Measurements from ENCODE around the gene TJP3. TPM values are rescaled to one million over a fixed set of nuclear protein-coding genes. Genes with fewer than 3 reads are reported as not detected.
"Not testable (repeated sequence)": the region's sequence is repeated elsewhere in the genome, so short reads cannot be mapped to it uniquely, and the experiment has no call there.

TJP3 gene
- polyA plus RNA-seq, 1 donor from 2014 or later: 0.15 TPM

GRCh38 chr19:3664879-3665642 is 43.1 kb upstream of the TJP3 start:
- Histone ChIP-seq H3K4me2 (ENCODE audit: low read length) (no peak overlapping the region), H3F3A (ENCODE audit: insufficient read depth, low read length, poor library complexity, severe bottlenecking) (no peaks in the 10 kb centered on the region), H3K79me2 (replicated peaks; ENCODE audit: insufficient read depth, low read length) (no peaks in the 10 kb centered on the region), H2AFZ (ENCODE audit: low read depth, low read length) (no peak overlapping the region), H3K9me2 (ENCODE audit: insufficient read depth, low read length) (no peaks in the 10 kb centered on the region), H3K27me3 (ENCODE audit: insufficient read depth, low read depth, low read length) (no peaks in the 10 kb centered on the region), H3K4me3 (ENCODE audit: low read length) (no peak overlapping the region), H3K27ac (ENCODE audit: low read length) (no peak overlapping the region), H3K9me3 (ENCODE audit: low read length) (no peaks in the 10 kb centered on the region), H3K9ac (ENCODE audit: low read length) (no peak overlapping the region), H3K36me3 (ENCODE audit: insufficient read depth, low read length) (peaks cover 6% of the 10 kb centered on the region), H4K20me1 (ENCODE audit: insufficient read depth) (no peaks in the 10 kb centered on the region)
- TF ChIP-seq, protein P1, sequence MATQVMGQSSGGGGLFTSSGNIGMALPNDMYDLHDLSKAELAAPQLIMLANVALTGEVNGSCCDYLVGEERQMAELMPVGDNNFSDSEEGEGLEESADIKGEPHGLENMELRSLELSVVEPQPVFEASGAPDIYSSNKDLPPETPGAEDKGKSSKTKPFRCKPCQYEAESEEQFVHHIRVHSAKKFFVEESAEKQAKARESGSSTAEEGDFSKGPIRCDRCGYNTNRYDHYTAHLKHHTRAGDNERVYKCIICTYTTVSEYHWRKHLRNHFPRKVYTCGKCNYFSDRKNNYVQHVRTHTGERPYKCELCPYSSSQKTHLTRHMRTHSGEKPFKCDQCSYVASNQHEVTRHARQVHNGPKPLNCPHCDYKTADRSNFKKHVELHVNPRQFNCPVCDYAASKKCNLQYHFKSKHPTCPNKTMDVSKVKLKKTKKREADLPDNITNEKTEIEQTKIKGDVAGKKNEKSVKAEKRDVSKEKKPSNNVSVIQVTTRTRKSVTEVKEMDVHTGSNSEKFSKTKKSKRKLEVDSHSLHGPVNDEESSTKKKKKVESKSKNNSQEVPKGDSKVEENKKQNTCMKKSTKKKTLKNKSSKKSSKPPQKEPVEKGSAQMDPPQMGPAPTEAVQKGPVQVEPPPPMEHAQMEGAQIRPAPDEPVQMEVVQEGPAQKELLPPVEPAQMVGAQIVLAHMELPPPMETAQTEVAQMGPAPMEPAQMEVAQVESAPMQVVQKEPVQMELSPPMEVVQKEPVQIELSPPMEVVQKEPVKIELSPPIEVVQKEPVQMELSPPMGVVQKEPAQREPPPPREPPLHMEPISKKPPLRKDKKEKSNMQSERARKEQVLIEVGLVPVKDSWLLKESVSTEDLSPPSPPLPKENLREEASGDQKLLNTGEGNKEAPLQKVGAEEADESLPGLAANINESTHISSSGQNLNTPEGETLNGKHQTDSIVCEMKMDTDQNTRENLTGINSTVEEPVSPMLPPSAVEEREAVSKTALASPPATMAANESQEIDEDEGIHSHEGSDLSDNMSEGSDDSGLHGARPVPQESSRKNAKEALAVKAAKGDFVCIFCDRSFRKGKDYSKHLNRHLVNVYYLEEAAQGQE (IDR thresholded peaks at IDR 0.05; ENCODE audit: borderline replicate concordance): no peak
- TF ChIP-seq SMC3 (conservative IDR thresholded peaks at IDR 0.05; ENCODE audit: poor library complexity) (no peak), EZH2 (IDR thresholded peaks at IDR 0.05; ENCODE audit: borderline replicate concordance, insufficient read depth, low read length, poor library complexity, severe bottlenecking) (no peak), RAD21 (conservative IDR thresholded peaks at IDR 0.05) (no peak), MXI1 (conservative IDR thresholded peaks at IDR 0.05; ENCODE audit: poor library complexity, severe bottlenecking) (no peak)

DNA sequence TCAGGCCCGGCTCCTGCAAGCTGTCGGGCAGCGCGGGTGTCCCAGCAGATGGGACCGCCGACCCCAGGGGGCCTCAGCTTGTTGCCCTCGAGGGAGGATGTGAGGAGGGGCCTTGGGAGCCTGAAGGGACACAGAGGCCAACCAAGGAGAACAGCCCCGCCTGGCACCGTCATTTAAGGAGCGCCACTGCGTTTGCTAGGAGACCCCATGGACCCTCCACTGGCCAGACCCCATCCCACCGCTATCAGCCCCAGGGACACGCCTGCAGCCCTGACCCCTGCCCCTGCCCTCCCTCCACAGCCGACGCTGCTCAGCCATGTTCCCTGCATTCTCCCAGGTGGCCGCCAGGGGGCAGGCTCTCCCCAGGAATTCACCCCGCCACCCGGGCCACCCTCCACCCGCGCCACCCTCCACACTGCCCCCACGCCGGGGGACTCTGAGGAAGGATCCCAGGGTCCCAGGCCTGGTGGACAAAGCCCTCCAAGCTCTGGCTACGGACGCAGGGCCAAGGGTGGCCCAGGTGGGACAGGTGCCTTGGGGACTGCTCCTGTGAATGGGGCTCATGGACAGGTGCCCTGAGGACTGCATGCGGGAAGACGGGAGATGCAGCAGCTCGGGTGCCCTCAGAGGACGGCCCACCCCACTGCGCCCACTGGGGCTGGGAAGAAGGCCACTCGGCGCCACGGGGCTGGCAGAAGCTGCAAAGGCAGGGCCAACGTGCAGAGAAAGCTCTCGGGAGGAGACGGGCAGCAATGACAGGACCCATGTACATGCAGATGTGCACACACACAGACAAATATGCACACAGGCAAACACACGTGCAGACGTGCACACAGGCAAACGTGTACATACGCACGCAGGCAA is 42.3 kb upstream of the TJP3 start:
- H3K27ac ChIP-seq (ENCODE audit: low read length): no peak overlapping the region

DNA sequence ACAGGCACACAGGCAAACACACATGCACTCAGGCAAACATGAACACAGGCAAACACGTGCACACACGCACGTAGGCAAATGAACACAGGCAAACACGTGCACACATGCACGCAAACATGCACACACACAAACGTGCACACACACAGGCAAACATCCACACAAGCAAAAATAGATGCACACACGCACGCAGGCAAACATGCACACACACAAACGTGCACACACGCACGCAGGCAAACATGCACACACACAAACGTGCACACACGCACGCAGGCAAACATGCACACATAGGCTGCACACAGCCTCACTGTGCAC is 41.7 kb upstream of the TJP3 start:
- not testable (repeated sequence) for H3K27ac ChIP-seq (ENCODE audit: low read length); H3F3A ChIP-seq (ENCODE audit: insufficient read depth, low read length, poor library complexity, severe bottlenecking); H3K9ac ChIP-seq (ENCODE audit: low read length)

More for the DNA sequence above, 42.3 kb upstream of the TJP3 start:
- no peaks in the 10 kb centered on the region for H3K79me2 ChIP-seq (replicated peaks; ENCODE audit: insufficient read depth, low read length)
- no peaks in the 10 kb centered on the region for H3K27me3 ChIP-seq (ENCODE audit: insufficient read depth, low read depth, low read length)
- no peaks in the 10 kb centered on the region for H3F3A ChIP-seq (ENCODE audit: insufficient read depth, low read length, poor library complexity, severe bottlenecking)
- H3K9me3 ChIP-seq (ENCODE audit: low read length): no peaks in the 10 kb centered on the region
- peak; percentile 89 for TF ChIP-seq SMC3 (conservative IDR thresholded peaks at IDR 0.05; ENCODE audit: poor library complexity)
- peak; percentile 89 for TF ChIP-seq RAD21 (conservative IDR thresholded peaks at IDR 0.05)
- no peak for TF ChIP-seq TAF1 (IDR thresholded peaks at IDR 0.05; ENCODE audit: low read depth)
- TF ChIP-seq, protein P2, sequence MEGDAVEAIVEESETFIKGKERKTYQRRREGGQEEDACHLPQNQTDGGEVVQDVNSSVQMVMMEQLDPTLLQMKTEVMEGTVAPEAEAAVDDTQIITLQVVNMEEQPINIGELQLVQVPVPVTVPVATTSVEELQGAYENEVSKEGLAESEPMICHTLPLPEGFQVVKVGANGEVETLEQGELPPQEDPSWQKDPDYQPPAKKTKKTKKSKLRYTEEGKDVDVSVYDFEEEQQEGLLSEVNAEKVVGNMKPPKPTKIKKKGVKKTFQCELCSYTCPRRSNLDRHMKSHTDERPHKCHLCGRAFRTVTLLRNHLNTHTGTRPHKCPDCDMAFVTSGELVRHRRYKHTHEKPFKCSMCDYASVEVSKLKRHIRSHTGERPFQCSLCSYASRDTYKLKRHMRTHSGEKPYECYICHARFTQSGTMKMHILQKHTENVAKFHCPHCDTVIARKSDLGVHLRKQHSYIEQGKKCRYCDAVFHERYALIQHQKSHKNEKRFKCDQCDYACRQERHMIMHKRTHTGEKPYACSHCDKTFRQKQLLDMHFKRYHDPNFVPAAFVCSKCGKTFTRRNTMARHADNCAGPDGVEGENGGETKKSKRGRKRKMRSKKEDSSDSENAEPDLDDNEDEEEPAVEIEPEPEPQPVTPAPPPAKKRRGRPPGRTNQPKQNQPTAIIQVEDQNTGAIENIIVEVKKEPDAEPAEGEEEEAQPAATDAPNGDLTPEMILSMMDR (IDR thresholded peaks at IDR 0.05; ENCODE audit: poor library complexity, severe bottlenecking): peak; percentile 88
- TF ChIP-seq POLR2AphosphoS5 (IDR thresholded peaks at IDR 0.05): no peak
- TF ChIP-seq MXI1 (conservative IDR thresholded peaks at IDR 0.05; ENCODE audit: poor library complexity, severe bottlenecking): no peak
- TF ChIP-seq EZH2 (IDR thresholded peaks at IDR 0.05; ENCODE audit: borderline replicate concordance, insufficient read depth, low read length, poor library complexity, severe bottlenecking): no peak
- TF ChIP-seq, protein P1 (IDR thresholded peaks at IDR 0.05; ENCODE audit: borderline replicate concordance): no peak
- H3K9me2 ChIP-seq (ENCODE audit: insufficient read depth, low read length): no peaks in the 10 kb centered on the region
- H3K36me3 ChIP-seq (ENCODE audit: insufficient read depth, low read length): peaks cover 6% of the 10 kb centered on the region
- no peak overlapping the region for H2AFZ ChIP-seq (ENCODE audit: low read depth, low read length)
- H4K20me1 ChIP-seq (ENCODE audit: insufficient read depth): no peaks in the 10 kb centered on the region
- H3K4me3 ChIP-seq (ENCODE audit: low read length): no peak overlapping the region
- no peak overlapping the region for H3K9ac ChIP-seq (ENCODE audit: low read length)
- no peak overlapping the region for H3K4me2 ChIP-seq (ENCODE audit: low read length)

More for the DNA sequence above, 41.7 kb upstream of the TJP3 start:
- H3K9me3 ChIP-seq (ENCODE audit: low read length); H2AFZ ChIP-seq (ENCODE audit: low read depth, low read length); H4K20me1 ChIP-seq (ENCODE audit: insufficient read depth); H3K9me2 ChIP-seq (ENCODE audit: insufficient read depth, low read length); H3K79me2 ChIP-seq (replicated peaks; ENCODE audit: insufficient read depth, low read length); H3K27me3 ChIP-seq (ENCODE audit: insufficient read depth, low read depth, low read length); H3K4me3 ChIP-seq (ENCODE audit: low read length); H3K4me2 ChIP-seq (ENCODE audit: low read length); H3K36me3 ChIP-seq (ENCODE audit: insufficient read depth, low read length): not testable (repeated sequence)

Data from neural cell (in vitro differentiated cells).